NT2/D1 (cell line): ENCODE results near the gene LRRC4C.

Experiments used
- YY1 ChIP-seq: IDR thresholded peaks from 2 replicates; pipeline ENCODE4 v1.6.1; 2011; ENCODE audit not compliant: insufficient read length, insufficient read depth
- ZNF274 ChIP-seq: IDR thresholded peaks from 2 replicates; pipeline ENCODE4 v1.6.1; 2011; ENCODE audit warnings: mild to moderate bottlenecking, low read depth, low read length

DNA sequence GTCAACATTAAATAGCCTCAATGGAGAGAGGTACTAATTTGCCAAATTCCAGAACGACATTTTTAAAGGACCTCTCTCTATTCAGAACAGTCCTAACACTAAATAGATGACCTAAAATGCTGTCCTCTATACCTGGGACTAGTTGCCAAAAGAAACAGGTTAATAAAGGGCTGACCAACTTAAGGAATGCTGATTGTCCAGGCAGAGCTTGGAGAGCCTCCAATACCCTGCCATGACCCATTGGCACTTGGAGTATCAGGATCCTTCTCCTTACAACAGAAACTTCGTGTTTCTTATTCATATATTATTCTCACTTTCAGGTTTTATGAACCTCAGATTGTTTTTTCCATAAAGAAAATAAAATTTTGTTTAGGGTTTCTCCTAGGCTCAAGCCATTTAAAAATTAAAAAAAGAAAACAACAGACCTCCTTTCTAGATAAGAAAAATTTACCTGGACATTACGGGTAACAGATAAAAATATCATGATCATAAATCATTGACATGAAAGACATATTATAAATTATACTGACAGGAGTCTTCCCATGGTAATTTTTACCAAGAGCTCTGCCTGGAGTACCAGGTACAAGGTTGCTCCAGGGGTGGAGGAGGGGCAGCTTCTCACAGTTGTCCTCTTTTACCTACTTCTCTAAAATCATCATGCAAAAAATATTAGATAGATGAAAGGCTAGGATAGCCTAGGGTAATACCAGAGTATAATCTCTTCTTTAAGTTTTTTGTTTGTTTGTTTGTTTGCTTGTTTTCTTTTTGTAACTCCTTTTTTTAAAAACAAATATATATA lies 2.0 kb downstream of the LRRC4C start:
- TF ChIP-seq ZNF274 (no peak), YY1 (no peak)
